ENCODE measurements around the gene GJA8.

GRCh38 chr1:147897029-147897752 lies 5.4 kb upstream of the GJA8 start:
- no peak for TF ChIP-seq EZH2 (IDR thresholded peaks at IDR 0.05; ENCODE audit: borderline replicate concordance, low read depth, low read length, poor library complexity, severe bottlenecking)
- TF ChIP-seq, protein P1, sequence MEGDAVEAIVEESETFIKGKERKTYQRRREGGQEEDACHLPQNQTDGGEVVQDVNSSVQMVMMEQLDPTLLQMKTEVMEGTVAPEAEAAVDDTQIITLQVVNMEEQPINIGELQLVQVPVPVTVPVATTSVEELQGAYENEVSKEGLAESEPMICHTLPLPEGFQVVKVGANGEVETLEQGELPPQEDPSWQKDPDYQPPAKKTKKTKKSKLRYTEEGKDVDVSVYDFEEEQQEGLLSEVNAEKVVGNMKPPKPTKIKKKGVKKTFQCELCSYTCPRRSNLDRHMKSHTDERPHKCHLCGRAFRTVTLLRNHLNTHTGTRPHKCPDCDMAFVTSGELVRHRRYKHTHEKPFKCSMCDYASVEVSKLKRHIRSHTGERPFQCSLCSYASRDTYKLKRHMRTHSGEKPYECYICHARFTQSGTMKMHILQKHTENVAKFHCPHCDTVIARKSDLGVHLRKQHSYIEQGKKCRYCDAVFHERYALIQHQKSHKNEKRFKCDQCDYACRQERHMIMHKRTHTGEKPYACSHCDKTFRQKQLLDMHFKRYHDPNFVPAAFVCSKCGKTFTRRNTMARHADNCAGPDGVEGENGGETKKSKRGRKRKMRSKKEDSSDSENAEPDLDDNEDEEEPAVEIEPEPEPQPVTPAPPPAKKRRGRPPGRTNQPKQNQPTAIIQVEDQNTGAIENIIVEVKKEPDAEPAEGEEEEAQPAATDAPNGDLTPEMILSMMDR (conservative IDR thresholded peaks at IDR 0.05; ENCODE audit: low read depth, low read length): no peak
